ENCODE data around the gene NNT.
"Not testable (repeated sequence)": the region's sequence is repeated elsewhere in the genome, so short reads cannot be mapped to it uniquely, and the experiment has no call there.

The NNT gene

GRCh38 chr5:43584166-43584699 lies 18.7 kb upstream of the NNT start:
- DNase-seq, result no peak

DNA sequence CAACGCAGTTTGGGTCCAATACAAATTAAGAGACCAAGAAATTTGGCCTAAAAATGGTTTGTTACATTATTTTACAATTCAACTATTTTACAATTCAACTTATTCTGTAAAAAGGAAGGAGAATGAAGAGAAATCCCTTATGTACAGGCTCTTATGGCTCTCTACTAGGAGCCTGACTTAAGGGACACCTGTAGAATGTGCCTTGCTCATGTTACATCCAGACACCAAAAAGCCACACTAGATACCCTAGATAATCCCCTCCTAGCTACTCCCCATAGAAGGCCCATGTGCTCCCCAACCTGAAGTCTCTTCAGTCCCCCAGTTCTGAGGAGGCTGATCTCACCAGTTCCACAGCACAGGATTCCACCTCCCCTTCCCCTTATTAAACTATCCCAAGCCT lies 14.1 kb upstream of the NNT start:
- DNase-seq, result no peak

GRCh38 chr5:43589310-43589709 lies 13.7 kb upstream of the NNT start:
- no peak for DNase-seq

GRCh38 chr5:43590700-43591099 lies 12.3 kb upstream of the NNT start:
- no peak for DNase-seq

DNA sequence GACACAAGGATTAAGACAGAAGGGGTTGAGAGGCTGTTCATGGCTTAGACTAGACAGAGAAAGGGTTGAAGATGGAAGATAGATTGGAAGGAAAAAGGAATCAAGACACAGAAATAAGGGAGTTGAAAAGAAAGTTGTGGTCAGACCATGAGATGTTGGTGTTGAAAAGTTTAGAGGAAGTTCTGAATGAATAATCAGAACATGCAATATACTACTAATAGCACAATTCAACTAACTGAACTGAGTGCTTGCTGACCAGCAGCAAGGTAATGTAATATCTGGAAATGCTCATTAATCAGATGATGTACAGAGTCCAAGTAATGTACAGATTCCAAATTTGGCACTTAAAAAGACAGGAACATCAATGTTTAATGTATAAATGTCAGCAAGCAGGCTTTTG lies 10.6 kb upstream of the NNT start:
- no peak for DNase-seq

GRCh38 chr5:43598927-43599326 lies 4.1 kb upstream of the NNT start:
- DNase-seq, result not testable (repeated sequence)

GRCh38 chr5:43601454-43602260 lies 1.3 kb upstream of the NNT start:
- peak in 1 of 2 experiments; percentile 25 for DNase-seq

- peak; percentile 42 to 71 for DNase-seq
Observed at GRCh38 chr5:43603344-43604217, 601 bp downstream of the NNT start.

GRCh38 chr5:43604699-43605098 lies 1.7 kb downstream of the NNT start:
- DNase-seq, result no peak

DNA sequence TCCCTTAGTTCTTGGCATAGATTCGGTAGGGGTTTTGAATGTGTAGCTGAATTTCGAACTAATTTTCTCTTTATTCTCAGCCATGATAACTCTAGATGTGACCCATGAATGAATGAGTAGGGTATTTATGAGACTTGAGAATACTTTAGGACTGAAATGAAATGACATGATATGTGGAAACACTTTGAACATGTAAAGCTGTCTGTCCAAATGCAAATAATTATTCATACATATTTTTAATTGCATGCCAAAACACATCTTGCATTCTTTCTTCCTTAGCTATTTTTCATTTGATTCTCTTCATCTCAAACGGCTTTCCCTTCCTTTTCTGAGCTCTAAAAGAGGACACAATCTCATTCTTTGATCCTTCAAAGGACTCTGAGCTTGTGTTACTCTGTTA lies 3.4 kb downstream of the NNT start:
- no peak for DNase-seq

- no peak for DNase-seq
Observed at GRCh38 chr5:43608406-43608805, 5.4 kb downstream of the NNT start.

DNA sequence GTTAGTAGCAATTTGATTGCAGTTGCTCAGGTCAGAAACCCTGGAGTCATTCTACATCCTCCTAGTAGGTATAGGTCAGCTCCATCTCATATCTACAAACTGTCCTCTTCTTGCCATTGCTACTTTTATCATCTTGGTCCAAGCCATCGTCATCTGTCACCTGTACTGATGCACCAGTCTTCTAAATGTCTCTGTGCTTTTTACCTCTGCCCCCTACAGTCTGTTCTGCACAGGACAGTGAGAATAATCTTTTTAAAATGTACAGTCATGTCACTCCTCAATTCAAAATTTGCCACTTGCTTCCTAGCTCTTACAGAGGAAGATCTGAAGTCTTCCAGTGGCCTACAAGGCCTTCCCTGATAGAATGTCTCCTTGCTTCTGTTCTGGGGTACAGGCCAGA lies 6.8 kb downstream of the NNT start:
- peak; percentile 10 to 45 for DNase-seq

- no peak for DNase-seq
Observed at GRCh38 chr5:43613370-43613769, 10.4 kb downstream of the NNT start.

DNA sequence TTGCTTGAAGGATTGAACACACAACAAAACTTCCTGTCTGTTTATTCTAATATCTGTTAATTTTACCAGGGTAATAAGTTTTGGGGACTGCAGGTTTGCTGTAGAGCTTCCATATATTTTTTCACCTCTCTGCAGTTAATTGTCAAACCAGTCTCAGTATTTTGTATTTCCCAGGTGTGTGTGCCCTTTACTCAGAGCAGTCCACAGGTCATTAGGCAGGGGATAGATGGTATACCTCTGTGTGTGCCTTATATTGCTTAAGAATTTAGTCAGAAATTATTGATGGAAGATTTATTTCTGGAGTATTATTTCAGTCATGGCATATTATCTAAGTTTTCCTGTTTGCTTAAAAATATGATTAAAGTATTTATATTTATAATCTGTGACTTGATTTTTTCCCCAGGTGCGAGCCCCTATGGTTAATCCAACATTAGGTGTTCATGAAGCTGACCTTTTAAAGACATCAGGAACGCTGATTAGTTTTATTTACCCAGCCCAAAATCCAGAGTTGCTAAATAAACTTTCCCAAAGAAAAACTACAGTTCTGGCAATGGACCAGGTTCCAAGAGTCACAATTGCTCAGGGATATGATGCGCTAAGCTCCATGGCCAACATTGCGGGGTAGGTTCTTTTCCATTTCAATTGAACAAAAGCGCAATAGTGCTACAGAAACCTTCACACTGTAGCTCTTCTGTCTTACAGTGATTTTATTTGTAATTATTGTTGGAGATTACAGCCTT lies 12.6 kb downstream of the NNT start:
- no peak for DNase-seq

- no peak for DNase-seq
Observed at GRCh38 chr5:43616535-43616934, 13.6 kb downstream of the NNT start.

DNA sequence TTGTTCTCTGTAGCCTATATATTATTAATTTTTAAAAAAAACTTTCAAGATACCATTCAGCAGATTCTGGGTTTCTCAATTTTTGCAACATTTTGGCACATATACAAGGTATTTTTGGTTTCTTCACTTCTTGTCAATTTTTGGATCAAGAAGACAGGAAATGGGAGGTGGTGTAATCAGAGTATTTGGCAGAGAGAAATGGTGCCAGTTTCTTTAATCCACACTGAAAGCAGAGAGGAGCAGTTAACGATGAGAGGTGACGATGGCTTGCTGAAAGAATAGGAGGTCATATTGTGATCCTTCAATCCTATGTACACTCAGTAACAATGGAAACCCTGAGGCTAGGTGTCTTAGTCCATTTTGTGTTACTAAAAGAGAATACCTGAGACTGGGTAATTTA lies 16.4 kb downstream of the NNT start:
- DNase-seq, result no peak

- no peak for DNase-seq
Observed at GRCh38 chr5:43619911-43620310, 16.9 kb downstream of the NNT start.

GRCh38 chr5:43620944-43621505 lies 18.0 kb downstream of the NNT start:
- DNase-seq, result no peak

GRCh38 chr5:43622074-43622473 lies 19.1 kb downstream of the NNT start:
- no peak for DNase-seq

GRCh38 chr5:43623048-43623680 lies 20.2 kb downstream of the NNT start:
- no peak for DNase-seq

DNA sequence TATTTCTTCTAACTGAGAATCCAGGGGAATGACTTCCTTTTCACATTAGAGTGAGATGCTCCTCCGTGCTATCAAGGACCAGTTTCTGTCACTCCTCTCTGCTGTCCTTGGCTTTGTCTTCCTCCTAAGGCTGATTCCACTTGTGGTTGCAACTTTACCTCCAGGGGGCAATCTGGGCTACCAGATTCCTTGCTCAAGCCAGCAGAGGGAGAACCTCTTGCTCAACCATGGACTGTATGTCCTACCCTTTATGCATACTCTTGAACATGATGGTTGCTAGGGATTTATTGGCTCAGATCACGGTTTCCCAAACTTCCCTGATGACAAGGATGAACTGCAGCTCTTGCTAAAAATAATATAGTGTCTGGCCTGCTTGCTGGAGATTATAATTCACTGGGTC lies 24.0 kb downstream of the NNT start:
- DNase-seq, result peak; percentile 68 to 86
